HG02678 (cell line): ENCODE measurements around the gene SPINT3.

ENCODE experiments used
- ATAC-seq: cut with Tn5 transposase; IDR thresholded peaks from one replicate; pipeline ENCODE4 v1.9.1; 2021; ENCODE audit warnings: mild to moderate bottlenecking, moderate library complexity; ENCODE audit not compliant: unreplicated experiment

The SPINT3 gene

GRCh38 chr20:45515147-45515913 lies at the start of gene SPINT3:
SPINT3 (minus strand) TSS chr20:45515622; CDS start chr20:45515608, 14 bp downstream.
- ATAC-seq, result no peak

GRCh38 chr20:45564760-45565276 lies 49.4 kb upstream of the SPINT3 start:
- no peak for ATAC-seq

DNA sequence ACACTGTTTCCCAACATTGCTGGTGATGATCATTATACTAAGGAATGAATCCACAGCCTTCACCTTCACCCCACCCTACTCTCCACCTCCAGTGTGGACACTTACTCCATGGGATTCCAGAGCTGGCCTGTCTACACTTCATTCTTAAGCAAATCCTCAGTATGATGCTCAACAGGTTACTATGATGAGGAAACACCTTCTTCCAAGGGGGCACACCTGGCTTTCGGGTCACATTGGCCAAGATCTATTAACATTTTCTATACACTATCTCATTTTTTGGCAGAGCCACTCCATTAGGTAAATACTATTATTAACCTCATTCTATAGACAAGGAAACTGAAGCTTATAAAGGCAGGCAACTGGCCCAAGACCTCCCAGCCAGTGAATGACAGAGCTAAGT lies 39.8 kb upstream of the SPINT3 start:
- no peak for ATAC-seq

- no peak for ATAC-seq
Observed at GRCh38 chr20:45552456-45552855, 37.0 kb upstream of the SPINT3 start.

DNA sequence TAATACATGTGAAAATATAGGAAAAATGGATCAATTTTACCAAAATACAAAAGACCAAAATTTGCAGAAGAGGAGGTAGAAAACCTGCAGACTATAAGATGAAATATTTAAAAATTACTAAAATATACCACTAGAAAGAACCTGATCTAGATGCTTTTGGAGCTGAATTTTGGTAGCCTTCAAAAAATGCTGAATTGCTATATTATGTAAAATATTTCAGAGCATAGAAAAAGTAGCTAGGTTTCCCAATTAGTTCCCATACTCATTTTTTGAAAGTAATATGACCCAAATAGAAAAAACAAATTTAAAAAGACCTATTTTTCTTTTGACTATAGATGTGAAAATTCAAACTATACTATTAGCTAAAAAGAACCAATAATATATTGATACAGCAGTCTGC lies 35.3 kb upstream of the SPINT3 start:
- ATAC-seq, result no peak

DNA sequence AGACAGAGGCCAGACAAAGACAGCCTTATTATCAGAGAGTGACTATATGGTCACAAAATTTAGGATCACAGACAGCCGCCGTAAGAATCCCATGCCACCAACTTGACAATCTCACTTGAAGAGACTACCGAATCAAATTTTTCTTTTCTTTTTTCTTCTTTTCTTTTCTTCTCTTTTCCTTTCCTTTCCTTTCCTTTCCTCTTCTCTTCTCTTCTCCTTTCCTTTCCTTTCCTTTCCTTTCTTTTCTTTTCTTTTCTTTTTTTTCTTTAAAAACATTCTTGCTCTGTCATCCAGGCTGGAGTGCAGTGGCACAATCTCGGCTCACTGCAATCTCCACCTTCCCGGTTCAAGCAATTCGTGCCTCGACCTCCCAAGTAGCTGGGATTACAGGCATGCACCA lies 33.0 kb upstream of the SPINT3 start:
- ATAC-seq, result no peak

DNA sequence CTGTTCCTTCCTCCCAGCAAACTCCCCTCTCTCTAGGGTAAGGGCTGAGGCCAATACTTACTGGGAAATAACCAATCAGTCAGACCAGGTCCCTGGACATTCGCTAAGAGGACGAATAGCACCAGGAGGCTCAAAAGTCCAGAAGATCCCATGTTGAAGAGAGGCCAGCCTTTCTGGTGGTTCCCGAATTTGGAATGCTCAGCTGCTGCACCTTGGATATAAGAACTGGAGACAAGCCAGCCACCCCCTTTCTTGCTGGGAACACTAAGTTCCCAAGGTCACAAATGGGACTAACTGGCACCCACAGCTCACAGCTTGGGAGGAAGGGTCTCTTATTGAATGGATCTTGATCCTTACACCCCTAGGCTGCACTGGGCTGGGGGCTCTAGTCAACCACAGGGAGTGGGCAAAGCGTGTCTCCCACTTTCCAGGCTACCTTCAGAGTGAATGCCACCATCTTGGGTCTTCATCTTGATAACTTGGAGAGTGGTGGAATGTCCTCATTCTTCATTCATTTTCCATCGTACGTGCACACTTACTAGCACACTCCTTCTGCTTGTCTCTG lies 31.9 kb upstream of the SPINT3 start, which contains the start of gene EPPIN:
TSS of gene EPPIN (minus strand) at position 196 of the 565 bp plus-strand sequence. CDS start at position 152, 44 bp downstream.
- ATAC-seq, result no peak

GRCh38 chr20:45545754-45546453 lies 30.5 kb upstream of the SPINT3 start:
- ATAC-seq, result no peak

GRCh38 chr20:45545351-45545750 lies 29.9 kb upstream of the SPINT3 start:
- no peak for ATAC-seq

GRCh38 chr20:45539382-45539781 lies 24.0 kb upstream of the SPINT3 start, which contains the start of gene WFDC6:
WFDC6 (minus strand) TSS chr20:45539482; CDS start chr20:45539407, 75 bp downstream.
- ATAC-seq, result no peak

DNA sequence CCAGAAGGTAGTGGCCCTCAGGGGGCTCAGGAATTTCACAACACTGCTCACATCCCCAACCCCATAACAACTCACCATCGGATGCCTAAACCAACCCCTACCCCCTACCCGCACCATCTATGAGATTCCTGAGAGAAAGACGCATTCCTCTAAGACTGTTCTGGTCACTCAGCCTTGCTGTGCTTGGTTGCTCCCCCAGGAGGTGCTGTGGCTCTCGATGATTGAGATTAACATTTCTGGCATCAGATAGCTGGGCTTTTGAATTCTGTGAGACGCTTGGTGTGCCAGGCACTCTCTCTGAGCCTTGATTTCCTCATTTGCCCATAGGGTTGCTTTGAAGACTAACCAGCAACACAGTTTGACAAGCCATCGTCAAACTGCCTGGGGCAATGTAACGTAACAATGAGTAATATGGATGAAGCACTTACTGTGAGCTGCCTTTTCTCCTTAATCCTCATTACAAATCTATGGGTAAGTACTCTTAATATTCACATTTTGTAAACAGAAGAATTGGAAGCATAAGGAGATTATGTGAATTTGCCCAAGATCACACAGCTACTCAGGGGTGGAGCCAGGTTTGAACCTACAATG lies 22.9 kb upstream of the SPINT3 start:
- ATAC-seq, result no peak

- no peak for ATAC-seq
Observed at GRCh38 chr20:45527294-45527693, 11.9 kb upstream of the SPINT3 start.

GRCh38 chr20:45523821-45524220 lies 8.4 kb upstream of the SPINT3 start:
- no peak for ATAC-seq

GRCh38 chr20:45518282-45518681 lies 2.9 kb upstream of the SPINT3 start:
- ATAC-seq, result no peak

DNA sequence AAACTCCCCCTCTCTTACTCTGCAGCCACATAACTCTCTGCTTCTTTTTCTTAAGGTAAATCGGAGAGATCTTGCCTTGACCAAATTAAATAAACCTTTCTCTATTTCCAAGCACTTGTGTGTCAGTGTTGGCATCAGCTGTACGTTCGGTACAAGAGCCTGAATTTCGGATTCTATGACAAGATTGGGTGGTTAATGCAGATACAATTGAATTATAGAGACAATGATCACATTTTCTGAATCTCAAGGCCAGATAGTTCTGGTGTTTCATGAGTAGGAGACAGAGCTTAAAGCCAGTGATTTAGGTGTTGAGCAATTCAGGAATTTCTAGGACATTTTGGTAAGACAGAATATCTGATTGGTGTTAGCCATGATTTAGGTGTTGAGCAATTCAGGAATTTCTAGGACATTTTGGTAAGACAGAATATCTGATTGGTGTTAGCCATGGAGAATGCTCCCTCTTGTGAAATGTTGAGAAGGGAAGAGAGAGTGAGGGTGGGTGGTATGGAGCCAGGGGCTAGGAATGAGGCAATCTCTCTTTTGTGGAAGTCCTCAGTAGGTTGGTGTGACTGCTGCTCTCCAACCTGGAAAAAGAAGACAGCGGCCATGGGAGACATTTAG lies 5.1 kb downstream of the SPINT3 start:
- ATAC-seq, result no peak

GRCh38 chr20:45509091-45509490 lies 6.3 kb downstream of the SPINT3 start:
- no peak for ATAC-seq

DNA sequence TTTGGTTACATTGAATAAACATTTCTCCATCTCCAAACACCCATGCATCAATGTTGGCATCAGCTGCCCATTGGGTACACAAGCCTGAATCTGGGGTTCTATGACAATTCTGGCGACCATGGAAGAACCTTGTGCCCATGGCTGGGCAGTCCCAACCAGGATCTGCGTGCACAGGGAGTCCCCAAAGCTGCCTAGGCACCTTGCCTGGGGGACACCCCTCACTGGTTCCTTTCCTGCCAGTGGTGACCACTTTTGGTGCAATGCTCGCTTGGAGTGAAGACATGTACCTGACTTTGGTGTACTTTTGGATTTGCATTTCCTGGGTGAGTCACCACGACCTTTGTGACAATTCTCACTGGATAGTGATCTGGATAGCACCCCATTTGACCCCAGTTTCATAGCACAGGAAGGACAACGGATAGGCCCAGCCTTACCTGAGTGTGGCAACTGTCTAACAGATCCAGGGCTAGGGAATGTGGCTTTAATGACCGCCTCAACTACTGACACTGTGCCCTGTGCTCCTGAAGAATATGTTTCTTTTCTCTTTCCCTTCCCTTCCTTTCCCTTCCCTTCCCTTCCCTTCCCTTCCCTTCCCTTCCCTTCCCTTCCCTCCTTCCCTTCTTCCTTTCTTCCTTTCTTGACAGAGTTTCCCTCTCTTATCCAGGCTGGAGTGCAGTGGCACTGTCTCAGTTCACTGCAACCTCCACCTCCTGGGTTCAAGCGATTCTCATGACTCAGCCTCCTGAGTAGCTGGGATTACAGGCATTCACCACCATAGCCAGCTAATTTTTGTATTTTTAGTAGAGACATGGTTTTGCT lies 7.1 kb downstream of the SPINT3 start:
- ATAC-seq, result no peak

DNA sequence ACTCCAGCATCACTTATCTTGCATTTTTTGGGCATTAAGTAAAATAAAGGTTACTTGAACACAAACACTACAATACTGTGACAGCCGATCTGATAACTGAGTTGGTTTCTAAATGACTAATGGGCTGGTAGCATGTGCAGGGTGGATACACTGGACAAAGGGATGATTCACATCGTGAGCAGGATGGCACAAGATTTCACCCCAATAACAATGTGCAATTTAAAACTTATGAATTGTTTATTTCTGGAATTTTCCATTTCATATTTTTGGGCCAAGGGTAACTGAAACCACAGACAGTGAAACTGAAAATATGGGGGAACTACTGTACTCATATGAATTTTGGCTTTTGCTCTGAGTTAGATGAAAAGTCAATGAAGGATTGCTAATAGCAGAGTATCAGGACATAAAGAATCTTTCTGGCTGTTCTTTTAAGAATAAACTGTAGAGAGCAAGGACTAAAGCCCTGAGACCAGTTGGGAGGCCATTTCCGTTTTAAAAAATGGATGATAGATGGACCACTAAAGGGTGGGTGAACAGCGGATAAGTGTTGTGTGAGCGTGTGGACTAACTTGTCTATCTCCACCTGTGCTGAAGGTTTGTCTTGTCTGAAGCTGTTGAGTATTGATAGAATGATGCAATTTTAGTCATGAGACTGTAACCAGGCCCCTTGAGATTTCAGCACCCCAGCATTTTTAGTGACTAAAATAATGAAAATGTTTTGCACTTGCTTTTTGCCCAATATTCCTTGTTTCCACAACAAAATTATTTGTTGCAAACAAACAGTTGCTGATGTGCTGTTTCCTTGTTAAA lies 8.2 kb downstream of the SPINT3 start:
- peak; percentile 43 for ATAC-seq

DNA sequence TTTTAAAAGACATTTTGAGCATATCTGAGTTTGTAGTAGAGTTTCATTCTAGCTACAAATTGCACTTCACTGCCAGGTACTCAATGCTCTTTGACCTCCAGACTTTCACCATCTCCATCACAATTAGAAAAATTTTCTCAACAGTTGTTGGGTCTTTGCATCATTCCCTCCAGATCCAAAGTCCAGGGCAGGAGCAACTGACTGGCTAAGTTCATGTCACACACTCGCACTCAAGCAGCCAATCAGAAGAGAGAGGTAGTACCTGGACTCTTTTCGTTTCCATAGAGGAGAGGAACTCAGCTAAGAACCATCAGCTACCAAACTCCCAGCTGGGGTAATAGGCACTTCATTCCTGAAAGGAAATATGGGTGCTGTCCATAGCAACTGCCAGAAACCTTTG lies 9.0 kb downstream of the SPINT3 start:
- ATAC-seq, result no peak
